Stimulated activated CD4-positive, alpha-beta T cell treated with anti-CD3 and anti-CD28 coated beads, Interleukin-2, amount 100 ng/mL, for 48 hours (primary cell): ENCODE data around the gene ADPRHL1.

Source experiments
- DNase-seq, 2 donors: peaks; one replicate each; pipeline ENCODE4 v3.0.0-alpha.2; 2020

The ADPRHL1 gene

DNA sequence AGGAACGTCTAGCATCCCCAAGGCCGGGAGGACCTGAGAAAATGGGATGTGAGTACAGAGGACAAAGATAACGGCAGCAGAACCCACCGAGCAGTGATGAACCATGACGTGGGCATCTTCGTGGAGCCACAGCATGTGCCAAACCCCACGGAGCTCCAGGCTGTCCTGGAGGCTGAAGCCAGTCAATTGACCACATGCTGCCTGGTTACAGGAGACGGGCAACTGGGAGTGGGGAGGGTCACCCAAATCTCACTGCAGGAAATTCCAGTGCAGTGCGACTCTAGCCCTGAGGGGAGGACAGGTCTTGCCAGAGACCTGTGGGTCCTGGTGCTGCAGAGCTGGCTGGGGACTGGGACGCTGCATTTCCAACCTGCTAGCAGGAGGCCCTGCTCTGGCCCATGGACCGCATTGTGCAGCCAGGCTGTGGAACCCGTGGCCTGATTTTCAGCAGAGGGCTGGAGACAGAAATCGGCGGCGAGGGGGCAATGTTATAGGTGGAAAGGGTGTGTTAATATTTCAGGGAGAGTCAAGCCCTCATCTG, 86.2 kb downstream of the ADPRHL1 start:
- no peak for DNase-seq

DNA sequence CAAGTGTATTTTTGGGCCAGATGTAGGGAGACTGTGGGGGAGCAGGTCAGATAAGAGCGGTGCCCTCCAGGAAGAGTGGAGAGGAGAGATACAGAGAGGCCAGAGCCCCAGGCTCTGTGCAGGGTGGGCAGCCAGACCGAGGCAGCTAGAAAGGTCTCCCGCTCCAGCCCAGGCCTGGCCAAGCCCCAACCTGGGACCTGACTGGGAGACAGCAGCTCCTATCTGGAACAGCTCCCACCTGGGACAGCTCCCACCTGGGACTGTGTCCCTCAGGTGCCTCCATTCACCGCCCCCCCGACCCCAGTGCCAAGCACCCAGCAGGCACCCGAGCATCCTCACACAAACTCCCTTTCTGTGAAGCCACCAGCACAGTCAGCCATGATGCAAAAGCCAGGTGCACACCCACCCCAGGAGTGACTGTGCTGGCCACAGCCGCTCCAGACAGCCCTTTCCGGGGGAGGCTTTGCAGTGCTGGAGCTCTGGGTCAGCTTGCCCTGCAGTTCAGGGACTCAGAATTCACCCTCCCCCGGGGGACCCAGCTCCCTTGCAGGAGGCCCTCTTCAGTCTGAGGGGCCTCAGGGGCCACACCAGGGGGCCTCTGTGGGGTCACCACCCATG, 87.2 kb downstream of the ADPRHL1 start:
- no peak for DNase-seq

DNA sequence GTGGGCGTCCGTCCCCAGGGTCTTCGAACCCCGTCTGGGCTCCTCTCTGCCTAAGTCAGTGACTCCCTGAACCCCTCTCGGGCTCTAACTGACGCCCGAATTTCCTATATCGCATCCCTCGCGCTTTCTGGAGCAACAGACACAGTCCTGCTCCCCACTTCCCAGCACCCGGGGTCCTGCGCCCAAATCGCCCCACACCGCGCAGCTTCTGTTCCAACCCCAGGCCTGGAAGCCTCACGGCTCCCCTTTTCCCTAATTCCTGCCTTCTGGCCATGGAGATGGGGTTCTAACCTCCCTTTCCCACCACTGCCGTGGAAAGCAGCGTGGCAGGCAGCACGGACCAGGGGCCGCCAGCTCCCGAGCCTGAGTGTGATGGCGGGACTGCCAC, 87.7 kb downstream of the ADPRHL1 start:
- no peak for DNase-seq

DNA sequence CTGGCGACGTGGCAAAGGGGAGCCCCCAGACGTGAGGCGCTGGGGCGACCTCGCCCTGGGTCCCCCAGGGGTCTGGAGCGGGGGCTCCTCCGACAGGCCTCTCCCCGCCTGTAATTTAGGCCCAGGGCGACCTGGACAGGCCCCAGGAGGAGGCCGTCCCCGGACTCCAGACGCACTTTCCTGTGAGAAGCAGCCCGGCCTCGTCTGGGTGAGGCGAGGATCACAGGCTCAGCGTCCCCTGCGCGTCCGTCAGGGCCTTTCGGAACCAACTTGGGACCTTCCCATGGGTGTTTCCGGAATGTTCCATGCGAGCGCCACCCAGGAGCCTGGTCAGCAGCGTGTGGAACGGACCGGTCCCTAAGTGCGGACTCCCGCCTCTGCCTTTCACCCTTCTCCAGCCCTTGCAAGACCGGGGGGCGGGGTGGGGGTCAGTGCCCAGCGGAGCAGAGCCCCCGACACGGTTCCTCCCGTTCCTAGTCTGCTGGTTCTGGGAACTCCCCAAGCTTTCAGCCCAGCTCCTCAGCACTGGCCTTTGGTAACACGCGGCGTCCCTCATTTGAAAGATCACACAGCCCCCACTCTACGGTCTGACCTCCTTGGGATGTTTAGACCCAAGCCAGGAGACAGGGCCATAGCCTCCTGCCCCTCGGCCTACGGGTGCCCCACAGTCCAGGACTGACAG, 88.2 kb downstream of the ADPRHL1 start:
- DNase-seq = no peak

DNA sequence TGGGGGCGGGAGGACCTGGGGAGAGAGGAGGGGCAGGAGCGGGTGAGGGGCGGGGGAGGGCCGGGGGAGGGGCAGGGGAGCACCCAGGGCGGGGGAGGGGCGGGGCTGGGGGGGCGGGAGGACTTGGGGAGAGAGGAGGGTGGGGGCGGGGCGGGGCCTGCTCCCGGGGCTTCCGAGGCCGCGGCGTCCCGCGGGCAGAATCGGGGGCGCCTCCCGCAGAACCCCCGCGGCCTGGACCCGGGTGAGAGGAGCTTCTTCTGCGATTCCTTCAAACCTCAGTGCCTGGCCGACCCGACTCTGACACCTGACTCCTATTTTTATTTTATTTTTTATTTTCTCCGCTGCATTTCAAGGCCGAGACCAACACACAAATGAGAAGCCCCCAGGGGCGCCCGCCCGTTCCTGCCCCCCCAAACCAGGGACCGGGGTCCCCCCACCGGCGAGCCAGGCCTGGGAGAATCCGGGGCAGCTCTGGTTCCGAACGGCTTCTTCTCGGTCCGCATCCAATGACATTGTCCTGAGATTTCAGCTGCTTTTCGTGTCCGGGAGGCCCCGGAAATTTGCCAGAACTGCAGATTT, 88.9 kb downstream of the ADPRHL1 start:
- DNase-seq = no peak

DNA sequence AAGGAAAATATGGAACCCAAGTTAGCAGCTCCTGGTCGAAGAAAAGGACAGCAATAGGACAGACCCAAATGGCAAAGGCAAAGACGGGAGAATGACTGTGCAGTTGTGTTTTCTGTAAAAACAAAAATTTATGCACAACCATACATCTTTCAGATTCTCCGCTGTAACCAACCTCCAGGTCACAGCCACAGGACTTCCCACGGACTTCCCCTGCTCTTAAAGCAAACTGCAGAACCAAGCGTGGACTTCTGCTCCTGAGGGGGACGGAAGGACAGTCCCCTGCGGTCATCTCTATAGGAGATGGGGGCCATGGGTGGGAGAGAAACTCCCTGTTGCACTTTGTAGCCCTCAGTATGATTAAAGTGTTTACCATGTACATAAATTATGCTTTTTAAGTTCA, 91.9 kb downstream of the ADPRHL1 start:
- DNase-seq = no peak

DNA sequence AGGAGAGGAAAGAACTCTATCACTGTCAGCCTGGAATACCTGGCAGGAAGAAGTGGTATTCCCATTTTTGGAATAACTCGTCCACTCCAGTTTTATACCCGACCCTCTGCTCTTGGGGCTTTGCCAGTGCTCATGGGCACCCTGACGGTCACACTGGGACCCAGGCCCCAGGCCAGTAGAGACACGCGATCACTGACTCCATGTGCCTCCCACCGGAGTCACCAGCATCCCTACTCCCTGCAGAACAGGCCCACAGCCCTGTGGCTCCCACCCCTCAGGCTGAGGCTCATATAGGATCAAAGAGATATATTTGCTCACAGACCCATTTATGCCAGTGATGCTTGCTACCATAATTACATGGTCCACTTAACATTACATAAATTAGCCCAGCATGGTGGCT, 92.8 kb downstream of the ADPRHL1 start:
- no peak for DNase-seq

DNA sequence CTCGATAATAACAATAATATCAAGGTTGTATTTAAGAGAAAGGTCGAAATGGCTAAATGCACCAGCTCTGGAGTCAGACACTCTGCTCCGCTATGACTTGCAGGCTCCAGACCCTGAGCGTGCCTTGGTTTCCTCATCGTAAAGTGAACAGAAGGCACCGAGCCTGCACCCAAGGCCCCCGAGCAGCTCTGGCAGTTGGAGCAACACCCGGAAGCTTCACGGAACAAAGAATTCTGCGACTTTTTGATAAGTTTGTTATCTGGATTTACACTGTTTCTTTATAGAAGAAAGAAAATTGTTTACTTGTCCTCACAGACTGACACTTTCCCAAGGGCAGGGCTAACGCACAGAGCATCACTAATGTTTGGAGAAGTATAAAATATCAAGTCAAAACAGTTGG, 93.7 kb downstream of the ADPRHL1 start:
- no peak for DNase-seq

DNA sequence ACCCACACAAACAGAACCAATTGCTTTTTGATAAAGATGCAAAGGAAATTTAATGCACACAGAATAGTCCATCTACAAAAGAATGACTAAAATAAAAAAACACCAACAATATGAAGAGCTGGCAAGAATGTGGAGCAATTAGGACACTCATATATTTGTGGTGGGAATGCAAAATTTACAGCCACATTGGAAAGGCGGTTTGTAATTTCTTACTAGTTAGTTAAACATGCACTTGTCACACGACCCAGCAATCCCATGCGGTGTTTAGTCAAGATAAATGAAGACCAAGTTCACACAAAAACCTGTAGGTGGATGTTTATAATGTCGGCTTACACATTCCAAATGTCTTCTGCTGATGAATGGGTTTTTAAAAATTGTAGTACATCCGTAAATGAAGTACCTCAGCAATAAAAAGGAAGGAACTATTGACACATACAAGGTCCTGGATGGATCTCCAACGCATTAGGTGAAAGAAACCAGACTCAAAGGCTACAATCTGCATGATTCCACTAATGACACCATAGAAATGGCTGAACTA, 94.6 kb downstream of the ADPRHL1 start:
- no peak for DNase-seq

DNA sequence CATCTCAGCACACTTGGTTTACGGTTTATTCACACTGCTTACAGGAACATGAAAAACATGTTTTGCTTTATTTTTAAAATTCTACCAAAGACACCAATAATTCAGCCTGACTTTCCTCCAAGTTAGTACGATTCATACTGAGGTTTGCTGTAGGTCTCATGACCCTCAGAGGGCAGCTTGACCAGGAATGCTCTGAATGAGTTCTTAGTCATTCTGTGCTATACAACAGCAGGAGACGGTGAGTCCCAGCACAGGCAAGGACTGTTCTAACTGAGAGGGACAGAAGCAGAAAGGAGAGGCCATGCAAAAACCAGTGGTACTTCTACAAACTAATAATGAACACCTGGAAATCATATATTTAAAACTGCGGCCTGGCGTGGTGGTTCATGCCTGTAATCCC, 95.8 kb downstream of the ADPRHL1 start:
- no peak for DNase-seq

DNA sequence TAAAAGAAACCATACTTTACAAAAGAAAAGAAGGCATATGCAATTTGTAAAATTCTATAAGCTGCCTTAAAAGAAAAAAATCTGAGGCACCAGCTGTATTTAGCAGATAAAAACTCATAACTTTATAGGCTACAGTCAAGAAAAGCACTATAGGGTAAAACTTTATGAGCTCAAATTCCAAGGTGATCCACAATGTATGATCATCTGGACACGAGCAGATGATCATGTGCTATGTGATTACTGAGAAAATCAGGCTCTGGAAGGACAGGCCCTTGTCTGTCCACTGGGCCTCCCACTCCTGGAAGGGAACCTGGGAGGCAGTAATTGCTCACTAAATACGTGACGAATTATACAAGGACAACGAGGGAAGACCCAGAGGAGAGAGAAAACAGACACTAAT, 96.7 kb downstream of the ADPRHL1 start:
- DNase-seq = no peak

DNA sequence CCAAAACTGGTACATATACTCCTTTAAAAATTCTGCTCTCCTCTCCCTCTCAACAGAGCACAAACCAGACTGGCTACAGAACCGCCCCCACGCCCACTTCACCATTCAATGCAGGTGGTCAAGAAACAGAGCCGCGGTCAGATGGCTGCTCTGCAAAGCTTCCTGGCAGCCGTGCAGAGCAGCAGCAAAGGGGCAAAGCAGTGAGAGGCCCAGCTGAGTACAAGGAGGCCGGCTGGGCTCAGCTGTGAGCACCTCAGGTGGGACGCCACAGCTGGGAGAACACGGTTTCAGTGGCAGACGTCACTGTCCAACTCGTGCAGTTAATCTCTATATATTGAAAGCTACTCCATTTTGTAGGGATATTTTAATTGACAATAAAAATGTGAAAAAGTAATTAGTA, 97.7 kb downstream of the ADPRHL1 start:
- no peak for DNase-seq

DNA sequence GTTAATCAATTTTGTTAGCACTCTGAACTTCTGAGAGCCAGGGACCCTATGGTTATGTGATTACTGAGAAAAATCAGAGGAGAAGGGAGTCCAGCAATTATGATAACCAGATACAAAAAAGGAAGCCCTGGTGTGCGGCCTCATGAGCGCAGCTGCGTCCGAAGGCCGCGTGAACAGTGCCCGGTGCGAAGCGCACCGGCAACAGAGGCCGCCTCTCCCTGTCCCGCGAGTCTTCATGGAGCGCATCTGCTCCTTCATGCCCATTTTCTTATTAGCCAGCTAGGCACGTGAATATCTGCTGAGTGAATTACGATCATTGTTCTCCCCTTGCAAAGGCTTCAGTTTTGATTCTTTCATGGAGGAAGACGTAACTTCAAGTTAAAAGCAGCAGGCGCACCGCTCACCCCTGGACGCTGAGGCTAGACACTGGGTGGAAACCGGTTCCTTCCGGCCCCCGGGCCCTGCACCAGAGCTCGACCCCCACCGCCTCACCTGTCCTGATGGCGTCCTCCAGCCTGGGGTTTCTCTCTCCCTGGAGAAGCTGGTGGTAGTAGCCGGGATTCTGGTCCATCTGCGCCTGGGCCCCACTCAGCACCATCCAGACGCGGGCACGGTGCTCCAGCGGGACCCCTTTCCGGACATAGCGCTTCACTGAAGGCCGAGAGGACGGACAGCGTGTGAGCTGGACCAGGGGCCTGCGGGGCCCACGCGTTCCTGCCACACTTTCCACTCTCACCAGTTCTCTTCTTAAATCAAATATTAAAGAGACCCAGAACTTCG, 98.3 kb downstream of the ADPRHL1 start:
- DNase-seq = no peak

DNA sequence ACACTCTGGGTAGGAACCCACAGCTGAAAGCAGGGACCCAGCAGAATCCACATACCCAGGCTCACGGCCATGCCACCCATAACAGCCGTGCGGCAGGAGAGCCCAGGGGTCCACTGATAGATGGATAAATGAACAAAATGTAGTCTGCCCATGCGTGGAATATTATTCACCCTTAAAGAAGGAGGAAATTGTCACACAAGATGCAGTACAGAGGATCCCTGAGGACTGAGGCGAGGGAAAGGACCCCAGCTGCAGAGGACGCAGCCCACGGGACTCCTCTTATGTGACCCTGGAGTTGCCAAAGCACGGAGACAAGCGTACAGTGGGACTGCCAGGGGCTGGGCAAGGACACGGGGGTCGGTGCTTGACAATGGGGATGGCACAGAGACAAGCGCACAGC, 100.0 kb downstream of the ADPRHL1 start:
- DNase-seq = no peak

DNA sequence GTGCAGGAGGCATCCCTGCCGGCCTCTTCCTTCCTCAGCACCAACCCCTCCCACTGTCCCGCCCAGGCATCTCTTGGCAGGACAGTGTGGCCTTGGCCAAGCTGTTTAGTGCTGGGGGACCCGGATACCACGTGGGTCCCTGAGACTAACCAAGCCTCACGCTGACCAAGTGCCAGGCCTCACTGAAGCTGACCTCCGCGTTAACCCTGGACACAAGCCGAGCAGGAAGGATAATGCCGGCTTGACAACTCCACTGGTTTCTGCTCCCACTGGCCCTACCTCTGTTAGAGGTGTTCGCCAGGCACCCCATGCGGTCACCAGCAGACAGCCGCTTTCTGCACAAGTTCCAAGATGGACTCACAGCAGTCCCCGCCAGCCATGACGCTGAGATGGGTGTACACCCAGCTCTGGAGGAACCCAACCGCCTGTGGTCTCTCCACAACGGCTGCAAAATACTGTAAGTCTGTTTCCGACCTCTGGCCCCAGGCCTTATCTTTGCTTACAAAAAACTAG, 101.7 kb downstream of the ADPRHL1 start:
- no peak for DNase-seq

DNA sequence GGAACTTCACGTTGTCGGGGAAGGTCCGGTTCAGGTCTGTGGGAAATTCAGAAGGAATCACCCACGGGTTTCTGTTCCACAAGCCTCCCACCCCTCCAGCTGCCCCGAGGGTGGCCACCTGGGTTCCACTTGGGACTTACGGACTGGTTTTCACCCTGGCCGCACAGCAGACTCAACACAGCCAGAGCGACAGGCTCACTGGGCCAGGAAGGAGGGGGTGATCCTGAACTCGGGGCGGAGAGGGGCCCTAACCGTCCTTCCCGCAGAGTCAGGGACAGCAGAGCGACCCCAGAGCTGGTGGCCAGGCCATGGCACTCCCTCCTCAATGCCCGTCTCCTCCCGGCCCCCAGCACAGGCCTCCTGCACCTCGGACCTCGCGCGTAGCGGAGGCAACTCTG, 102.4 kb downstream of the ADPRHL1 start:
- DNase-seq = no peak

DNA sequence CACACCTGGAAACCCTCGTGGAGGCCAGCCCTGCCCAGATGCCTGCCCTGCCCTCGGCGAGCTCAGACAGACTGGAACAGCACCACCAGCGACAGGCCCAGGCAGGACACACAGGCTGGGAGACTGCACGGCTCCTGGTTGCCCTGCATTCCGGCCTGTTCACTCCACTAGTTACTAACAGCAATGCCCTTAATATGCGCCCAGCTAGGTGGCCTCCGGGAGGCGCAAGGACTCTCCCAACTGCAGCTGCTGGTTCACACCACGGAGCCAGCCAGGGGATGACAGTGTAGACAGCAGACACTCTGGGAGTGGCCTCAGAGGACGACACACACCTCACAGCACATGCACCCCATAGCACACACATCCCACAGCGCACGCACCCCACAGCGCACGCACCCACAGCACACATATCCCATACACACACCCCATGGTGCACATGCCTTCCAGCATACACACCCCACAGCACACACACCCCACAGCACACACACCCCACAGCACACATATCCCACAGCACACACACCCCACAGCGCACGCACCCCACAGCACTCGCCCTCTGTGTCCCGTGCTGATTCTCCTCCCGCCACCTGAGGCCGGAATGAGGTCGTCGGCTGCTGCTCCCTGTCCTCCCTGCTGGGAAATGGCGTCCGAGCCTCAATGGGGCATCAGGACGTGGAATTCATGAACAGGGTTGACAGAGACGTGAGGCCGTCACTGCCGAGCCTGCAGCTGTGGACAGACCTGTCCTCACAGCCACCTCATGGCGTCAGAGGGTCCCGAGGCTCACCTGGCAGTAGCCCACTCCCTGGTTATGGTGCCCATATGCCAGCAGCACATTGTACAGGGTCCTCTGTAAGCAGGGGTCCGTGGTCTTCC, 103.0 kb downstream of the ADPRHL1 start:
- no peak for DNase-seq
